Lower lobe of right lung (tissue), 2 donors: ENCODE data around the gene SMPD3. TPM values are rescaled to one million over a fixed set of nuclear protein-coding genes. Genes with fewer than 3 reads are reported as not detected.

ENCODE experiments used
- ATAC-seq, 2 donors: fragments of 200-7000 bp; cut with Tn5 transposase; one replicate each; pipeline ENCODE4 v1.9.1; 2020 to 2022; ENCODE audit warnings: mild to moderate bottlenecking in 2 of 2, moderate library complexity in 2 of 2
- DNase-seq: peaks from one replicate; pipeline ENCODE4 v3.0.0-alpha.2; 2020
- H3K27ac ChIP-seq: fragments of 200-600 bp; one replicate; pipeline ENCODE4 v1.8.0; 2022
- H3K27me3 ChIP-seq: fragments of 200-600 bp; one replicate; pipeline ENCODE4 v1.8.0; 2022; ENCODE audit warnings: low read depth
- H3K36me3 ChIP-seq: fragments of 200-600 bp; one replicate; pipeline ENCODE4 v1.8.0; 2022; ENCODE audit warnings: mild to moderate bottlenecking
- H3K4me1 ChIP-seq: fragments of 200-600 bp; one replicate; pipeline ENCODE4 v1.8.0; 2022
- H3K4me3 ChIP-seq: fragments of 200-600 bp; one replicate; pipeline ENCODE4 v1.8.0; 2022; ENCODE audit warnings: mild to moderate bottlenecking
- H3K9me3 ChIP-seq: fragments of 200-600 bp; one replicate; pipeline ENCODE4 v1.8.0; 2022
- CTCF ChIP-seq: fragments of 200-600 bp; IDR thresholded peaks from one replicate; pipeline ENCODE4 v1.8.0; 2022; ENCODE audit warnings: antibody characterized with exemption, mild to moderate bottlenecking
- intact Hi-C: fragments of 100-400 bp; cut with DNase I; formaldehyde crosslinking; loops from one replicate; pipeline ENCODE4 v1.11.0; 2022
- total RNA-seq: library from RNA; stranded (reverse); fragmentation: NEBNext Ultra II Directional; extraction: Animal tissue kit (Norgen Biotek cat#: 25700); gene quantifications from one replicate; pipeline ENCODE4 v1.2.1, GENCODE V29; 2021
- donor health status: DM: no; HTN: yes; CAD: no; lungs with severe emphysema.

The SMPD3 gene
- total RNA-seq, 1 donor from 2014 or later: 3.6 TPM

GRCh38 chr16:68357923-68358322 lies 90.4 kb downstream of the SMPD3 start:
- Histone ChIP-seq H3K9me3 (no peaks in the 10 kb centered on the region), H3K36me3 (peaks cover 69% of the 10 kb centered on the region), H3K27me3 (no peaks in the 10 kb centered on the region), H3K4me1 (peaks cover 13% of the 10 kb centered on the region), H3K27ac (no peak overlapping the region), H3K4me3 (no peak overlapping the region)
- TF ChIP-seq CTCF: no peak
- ATAC-seq: no peak
- intact Hi-C loops: no loop called here
- no peak for DNase-seq

GRCh38 chr16:68357521-68357922 lies 90.8 kb downstream of the SMPD3 start:
- DNase-seq: no peak
- no peak overlapping the region for H3K27ac ChIP-seq
- no peak for ATAC-seq
- no peak overlapping the region for H3K4me3 ChIP-seq
- TF ChIP-seq CTCF: no peak
- intact Hi-C loops: no loop called here
- H3K4me1 ChIP-seq: peaks cover 13% of the 10 kb centered on the region
- H3K9me3 ChIP-seq: no peaks in the 10 kb centered on the region
- peaks cover 73% of the 10 kb centered on the region for H3K36me3 ChIP-seq
- H3K27me3 ChIP-seq: no peaks in the 10 kb centered on the region

GRCh38 chr16:68356919-68357286 lies 91.4 kb downstream of the SMPD3 start:
- H3K36me3 ChIP-seq: peaks cover 79% of the 10 kb centered on the region
- ATAC-seq: no peak
- intact Hi-C loops: no loop called here

GRCh38 chr16:68356249-68356918 lies 91.9 kb downstream of the SMPD3 start:
- TF ChIP-seq CTCF: no peak
- peak overlapping the region; percentile 3 for H3K4me3 ChIP-seq
- H3K27me3 ChIP-seq: no peaks in the 10 kb centered on the region
- no peak overlapping the region for H3K27ac ChIP-seq
- H3K4me1 ChIP-seq: peaks cover 13% of the 10 kb centered on the region
- no peak for DNase-seq
- no peaks in the 10 kb centered on the region for H3K9me3 ChIP-seq
- peaks cover 83% of the 10 kb centered on the region for H3K36me3 ChIP-seq
- ATAC-seq: peak; percentile 10 to 11
- intact Hi-C loops: no loop called here

More at GRCh38 chr16:68356919-68357286, 91.4 kb downstream of the SMPD3 start:
- Histone ChIP-seq H3K27me3 (no peaks in the 10 kb centered on the region), H3K9me3 (no peaks in the 10 kb centered on the region), H3K4me1 (peaks cover 13% of the 10 kb centered on the region), H3K27ac (no peak overlapping the region), H3K4me3 (no peak overlapping the region)
- no peak for TF ChIP-seq CTCF
- no peak for DNase-seq

- peak overlapping the region; percentile 3 for H3K4me3 ChIP-seq
- intact Hi-C loops: no loop called here
- peaks cover 13% of the 10 kb centered on the region for H3K4me1 ChIP-seq
- TF ChIP-seq CTCF: no peak
- H3K9me3 ChIP-seq: no peaks in the 10 kb centered on the region
- no peak for ATAC-seq
- no peaks in the 10 kb centered on the region for H3K27me3 ChIP-seq
- no peak overlapping the region for H3K27ac ChIP-seq
- peak; percentile 39 for DNase-seq
- peaks cover 91% of the 10 kb centered on the region for H3K36me3 ChIP-seq
These were observed 92.7 kb downstream of the SMPD3 start for GRCh38 chr16:68355447-68356248.
